ENCODE data around the gene OOSP3.

The OOSP3 gene

DNA sequence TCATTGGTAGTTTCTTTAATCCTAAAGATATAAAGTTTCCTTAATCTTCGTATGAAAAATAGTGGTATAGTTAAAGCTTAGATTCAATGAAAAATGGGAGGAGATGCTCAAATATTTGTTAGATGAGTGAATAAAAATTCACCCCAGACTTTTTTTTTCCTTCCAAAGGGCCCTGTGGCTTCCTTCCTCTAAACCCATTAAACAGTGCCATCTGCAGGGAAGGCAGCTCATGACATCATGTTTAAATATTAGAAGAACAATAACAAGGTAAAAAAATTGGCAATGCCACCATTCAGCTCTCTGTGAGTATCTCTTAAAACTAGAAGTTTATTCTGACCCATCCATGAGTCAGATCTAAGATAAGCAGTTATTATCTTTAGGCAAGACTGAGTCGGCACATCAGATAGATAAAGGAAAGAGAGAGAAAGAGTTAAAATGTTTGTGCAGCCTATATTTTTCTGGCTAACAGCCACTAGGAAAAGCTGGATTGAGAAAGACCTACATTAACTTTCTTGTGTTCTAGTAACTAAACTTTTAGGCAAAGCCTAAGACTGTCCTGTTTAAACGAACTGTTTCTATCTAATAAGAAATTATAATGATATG, 40.5 kb downstream of the OOSP3 start:
- TF ChIP-seq ZFP3 (CRISPR knock-in tag; IDR thresholded peaks at IDR 0.05) = no peak
- no peak for TF ChIP-seq ZFP30 (CRISPR knock-in tag; IDR thresholded peaks at IDR 0.05)
- TF ChIP-seq ESRRG (CRISPR knock-in tag; IDR thresholded peaks at IDR 0.05) = no peak
- no peak for TF ChIP-seq BACH2 (CRISPR knock-in tag; IDR thresholded peaks at IDR 0.05; ENCODE audit: borderline replicate concordance)
- TF ChIP-seq, protein P1, sequence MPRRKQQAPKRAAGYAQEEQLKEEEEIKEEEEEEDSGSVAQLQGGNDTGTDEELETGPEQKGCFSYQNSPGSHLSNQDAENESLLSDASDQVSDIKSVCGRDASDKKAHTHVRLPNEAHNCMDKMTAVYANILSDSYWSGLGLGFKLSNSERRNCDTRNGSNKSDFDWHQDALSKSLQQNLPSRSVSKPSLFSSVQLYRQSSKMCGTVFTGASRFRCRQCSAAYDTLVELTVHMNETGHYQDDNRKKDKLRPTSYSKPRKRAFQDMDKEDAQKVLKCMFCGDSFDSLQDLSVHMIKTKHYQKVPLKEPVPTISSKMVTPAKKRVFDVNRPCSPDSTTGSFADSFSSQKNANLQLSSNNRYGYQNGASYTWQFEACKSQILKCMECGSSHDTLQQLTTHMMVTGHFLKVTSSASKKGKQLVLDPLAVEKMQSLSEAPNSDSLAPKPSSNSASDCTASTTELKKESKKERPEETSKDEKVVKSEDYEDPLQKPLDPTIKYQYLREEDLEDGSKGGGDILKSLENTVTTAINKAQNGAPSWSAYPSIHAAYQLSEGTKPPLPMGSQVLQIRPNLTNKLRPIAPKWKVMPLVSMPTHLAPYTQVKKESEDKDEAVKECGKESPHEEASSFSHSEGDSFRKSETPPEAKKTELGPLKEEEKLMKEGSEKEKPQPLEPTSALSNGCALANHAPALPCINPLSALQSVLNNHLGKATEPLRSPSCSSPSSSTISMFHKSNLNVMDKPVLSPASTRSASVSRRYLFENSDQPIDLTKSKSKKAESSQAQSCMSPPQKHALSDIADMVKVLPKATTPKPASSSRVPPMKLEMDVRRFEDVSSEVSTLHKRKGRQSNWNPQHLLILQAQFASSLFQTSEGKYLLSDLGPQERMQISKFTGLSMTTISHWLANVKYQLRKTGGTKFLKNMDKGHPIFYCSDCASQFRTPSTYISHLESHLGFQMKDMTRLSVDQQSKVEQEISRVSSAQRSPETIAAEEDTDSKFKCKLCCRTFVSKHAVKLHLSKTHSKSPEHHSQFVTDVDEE (CRISPR knock-in tag; IDR thresholded peaks at IDR 0.05) = no peak
- TF ChIP-seq ZNF8 (CRISPR knock-in tag; IDR thresholded peaks at IDR 0.05) = no peak
- TF ChIP-seq TOX (CRISPR knock-in tag; IDR thresholded peaks at IDR 0.05; ENCODE audit: borderline replicate concordance) = no peak
- TF ChIP-seq, protein P2, sequence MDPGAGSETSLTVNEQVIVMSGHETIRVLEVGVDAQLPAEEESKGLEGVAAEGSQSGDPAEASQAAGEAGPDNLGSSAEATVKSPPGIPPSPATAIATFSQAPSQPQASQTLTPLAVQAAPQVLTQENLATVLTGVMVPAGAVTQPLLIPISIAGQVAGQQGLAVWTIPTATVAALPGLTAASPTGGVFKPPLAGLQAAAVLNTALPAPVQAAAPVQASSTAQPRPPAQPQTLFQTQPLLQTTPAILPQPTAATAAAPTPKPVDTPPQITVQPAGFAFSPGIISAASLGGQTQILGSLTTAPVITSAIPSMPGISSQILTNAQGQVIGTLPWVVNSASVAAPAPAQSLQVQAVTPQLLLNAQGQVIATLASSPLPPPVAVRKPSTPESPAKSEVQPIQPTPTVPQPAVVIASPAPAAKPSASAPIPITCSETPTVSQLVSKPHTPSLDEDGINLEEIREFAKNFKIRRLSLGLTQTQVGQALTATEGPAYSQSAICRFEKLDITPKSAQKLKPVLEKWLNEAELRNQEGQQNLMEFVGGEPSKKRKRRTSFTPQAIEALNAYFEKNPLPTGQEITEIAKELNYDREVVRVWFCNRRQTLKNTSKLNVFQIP (CRISPR knock-in tag; IDR thresholded peaks at IDR 0.05; ENCODE audit: borderline replicate concordance, low read depth) = no peak
- no peak for TF ChIP-seq CSDC2 (CRISPR knock-in tag; IDR thresholded peaks at IDR 0.05)
- no peak for TF ChIP-seq SNAI2 (CRISPR knock-in tag; IDR thresholded peaks at IDR 0.05)
- TF ChIP-seq, protein P3, sequence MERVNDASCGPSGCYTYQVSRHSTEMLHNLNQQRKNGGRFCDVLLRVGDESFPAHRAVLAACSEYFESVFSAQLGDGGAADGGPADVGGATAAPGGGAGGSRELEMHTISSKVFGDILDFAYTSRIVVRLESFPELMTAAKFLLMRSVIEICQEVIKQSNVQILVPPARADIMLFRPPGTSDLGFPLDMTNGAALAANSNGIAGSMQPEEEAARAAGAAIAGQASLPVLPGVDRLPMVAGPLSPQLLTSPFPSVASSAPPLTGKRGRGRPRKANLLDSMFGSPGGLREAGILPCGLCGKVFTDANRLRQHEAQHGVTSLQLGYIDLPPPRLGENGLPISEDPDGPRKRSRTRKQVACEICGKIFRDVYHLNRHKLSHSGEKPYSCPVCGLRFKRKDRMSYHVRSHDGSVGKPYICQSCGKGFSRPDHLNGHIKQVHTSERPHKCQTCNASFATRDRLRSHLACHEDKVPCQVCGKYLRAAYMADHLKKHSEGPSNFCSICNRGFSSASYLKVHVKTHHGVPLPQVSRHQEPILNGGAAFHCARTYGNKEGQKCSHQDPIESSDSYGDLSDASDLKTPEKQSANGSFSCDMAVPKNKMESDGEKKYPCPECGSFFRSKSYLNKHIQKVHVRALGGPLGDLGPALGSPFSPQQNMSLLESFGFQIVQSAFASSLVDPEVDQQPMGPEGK (CRISPR knock-in tag; IDR thresholded peaks at IDR 0.05; ENCODE audit: borderline replicate concordance) = no peak
- TF ChIP-seq, protein P4, sequence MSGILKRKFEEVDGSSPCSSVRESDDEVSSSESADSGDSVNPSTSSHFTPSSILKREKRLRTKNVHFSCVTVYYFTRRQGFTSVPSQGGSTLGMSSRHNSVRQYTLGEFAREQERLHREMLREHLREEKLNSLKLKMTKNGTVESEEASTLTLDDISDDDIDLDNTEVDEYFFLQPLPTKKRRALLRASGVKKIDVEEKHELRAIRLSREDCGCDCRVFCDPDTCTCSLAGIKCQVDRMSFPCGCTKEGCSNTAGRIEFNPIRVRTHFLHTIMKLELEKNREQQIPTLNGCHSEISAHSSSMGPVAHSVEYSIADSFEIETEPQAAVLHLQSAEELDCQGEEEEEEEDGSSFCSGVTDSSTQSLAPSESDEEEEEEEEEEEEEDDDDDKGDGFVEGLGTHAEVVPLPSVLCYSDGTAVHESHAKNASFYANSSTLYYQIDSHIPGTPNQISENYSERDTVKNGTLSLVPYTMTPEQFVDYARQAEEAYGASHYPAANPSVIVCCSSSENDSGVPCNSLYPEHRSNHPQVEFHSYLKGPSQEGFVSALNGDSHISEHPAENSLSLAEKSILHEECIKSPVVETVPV (CRISPR knock-in tag; IDR thresholded peaks at IDR 0.05) = no peak
- TF ChIP-seq ZC3H10 (CRISPR knock-in tag; IDR thresholded peaks at IDR 0.05) = no peak
- ATAC-seq = peak; percentile 60

DNA sequence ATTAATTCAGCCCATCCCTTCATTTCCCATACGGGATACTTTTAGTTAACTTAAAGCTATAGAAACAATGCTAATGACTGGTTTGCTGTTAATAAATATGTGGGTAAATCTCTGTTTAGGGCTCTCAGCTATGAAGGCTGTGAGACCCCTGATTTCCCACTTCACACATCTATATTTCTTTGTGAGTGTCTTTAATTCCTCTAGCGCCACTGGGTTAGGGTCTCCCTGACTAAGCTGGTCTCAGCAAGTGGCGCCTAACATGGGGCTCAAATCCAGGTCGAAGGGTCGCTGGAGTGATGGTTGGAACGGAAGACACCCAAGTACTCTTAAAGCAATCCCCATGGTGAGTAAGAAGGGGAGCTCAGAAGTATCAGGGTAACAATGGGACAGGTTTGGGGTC, 45.2 kb downstream of the OOSP3 start:
- ATAC-seq = no peak
- TF ChIP-seq RARB (CRISPR knock-in tag; IDR thresholded peaks at IDR 0.05) = no peak
- TF ChIP-seq, protein P3 (CRISPR knock-in tag; IDR thresholded peaks at IDR 0.05; ENCODE audit: borderline replicate concordance) = no peak
- TF ChIP-seq, protein P5, sequence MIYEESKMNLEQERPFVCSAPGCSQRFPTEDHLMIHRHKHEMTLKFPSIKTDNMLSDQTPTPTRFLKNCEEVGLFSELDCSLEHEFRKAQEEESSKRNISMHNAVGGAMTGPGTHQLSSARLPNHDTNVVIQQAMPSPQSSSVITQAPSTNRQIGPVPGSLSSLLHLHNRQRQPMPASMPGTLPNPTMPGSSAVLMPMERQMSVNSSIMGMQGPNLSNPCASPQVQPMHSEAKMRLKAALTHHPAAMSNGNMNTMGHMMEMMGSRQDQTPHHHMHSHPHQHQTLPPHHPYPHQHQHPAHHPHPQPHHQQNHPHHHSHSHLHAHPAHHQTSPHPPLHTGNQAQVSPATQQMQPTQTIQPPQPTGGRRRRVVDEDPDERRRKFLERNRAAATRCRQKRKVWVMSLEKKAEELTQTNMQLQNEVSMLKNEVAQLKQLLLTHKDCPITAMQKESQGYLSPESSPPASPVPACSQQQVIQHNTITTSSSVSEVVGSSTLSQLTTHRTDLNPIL (CRISPR knock-in tag; IDR thresholded peaks at IDR 0.05; ENCODE audit: low read depth) = no peak
- TF ChIP-seq GLIS3 (CRISPR knock-in tag; IDR thresholded peaks at IDR 0.05) = no peak
- no peak for TF ChIP-seq CSDC2 (CRISPR knock-in tag; IDR thresholded peaks at IDR 0.05)

DNA sequence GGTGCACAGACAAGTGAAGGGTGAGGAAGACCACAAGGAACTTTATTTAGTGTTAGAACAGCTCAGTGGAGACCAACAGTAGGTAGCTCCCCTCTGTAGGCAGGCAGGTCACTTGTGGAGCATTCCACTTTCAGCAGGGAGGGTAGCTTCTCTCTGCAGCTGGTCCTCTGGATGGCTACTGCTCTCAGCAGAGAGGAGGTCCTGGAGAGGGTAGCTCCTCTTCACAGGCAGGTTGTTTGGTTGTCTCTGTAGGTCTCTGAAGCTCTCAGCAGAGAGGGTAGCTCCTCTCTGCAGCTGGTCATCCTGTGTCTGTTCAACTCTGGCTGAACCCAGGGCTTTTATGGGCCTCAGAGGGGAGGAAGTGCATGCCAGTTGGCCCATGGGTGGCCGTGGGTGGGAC, 53.1 kb downstream of the OOSP3 start:
- ATAC-seq = no peak
- TF ChIP-seq, protein P1 (CRISPR knock-in tag; IDR thresholded peaks at IDR 0.05) = no peak
- TF ChIP-seq ZFP3 (CRISPR knock-in tag; IDR thresholded peaks at IDR 0.05) = no peak
- no peak for TF ChIP-seq RARB (CRISPR knock-in tag; IDR thresholded peaks at IDR 0.05)
- TF ChIP-seq GLIS3 (CRISPR knock-in tag; IDR thresholded peaks at IDR 0.05) = no peak
- TF ChIP-seq OSR1 (CRISPR knock-in tag; IDR thresholded peaks at IDR 0.05) = no peak
- TF ChIP-seq ZFP30 (CRISPR knock-in tag; IDR thresholded peaks at IDR 0.05) = no peak
- no peak for TF ChIP-seq CSDC2 (CRISPR knock-in tag; IDR thresholded peaks at IDR 0.05)
- TF ChIP-seq SNAI2 (CRISPR knock-in tag; IDR thresholded peaks at IDR 0.05) = no peak
- no peak for TF ChIP-seq BACH2 (CRISPR knock-in tag; IDR thresholded peaks at IDR 0.05; ENCODE audit: borderline replicate concordance)
- TF ChIP-seq ESRRG (CRISPR knock-in tag; IDR thresholded peaks at IDR 0.05) = no peak
- no peak for TF ChIP-seq PPARA (CRISPR knock-in tag; IDR thresholded peaks at IDR 0.05; ENCODE audit: borderline replicate concordance)
- TF ChIP-seq ZNF70 (CRISPR knock-in tag; IDR thresholded peaks at IDR 0.05) = no peak
- TF ChIP-seq, protein P4 (CRISPR knock-in tag; IDR thresholded peaks at IDR 0.05) = no peak
- TF ChIP-seq ARNTL (CRISPR knock-in tag; IDR thresholded peaks at IDR 0.05; ENCODE audit: borderline replicate concordance, low read depth) = no peak
- TF ChIP-seq ISL1 (CRISPR knock-in tag; IDR thresholded peaks at IDR 0.05) = no peak
